Testis (tissue), 3 donors: ENCODE results near the gene CDK10. TPM values are rescaled to one million over a fixed set of nuclear protein-coding genes. Genes with fewer than 3 reads are reported as not detected.
A peak's percentile ranks its signal among the peaks of the same experiment; 100 is the strongest.

Experiments used
- DNase-seq: peaks from one replicate; pipeline ENCODE4 v3.0.0-alpha.2; 2019
- H3K27ac ChIP-seq, 2 donors: fragments of 200-600 bp; sonication (generic); one replicate each; pipeline ENCODE4 v1.5.1; 2019
- H3K27me3 ChIP-seq: fragments of 200-600 bp; sonication (generic); one replicate; pipeline ENCODE4 v1.5.1; 2019
- H3K36me3 ChIP-seq: fragments of 200-600 bp; sonication (generic); one replicate; pipeline ENCODE4 v1.5.1; 2017; ENCODE audit warnings: low read depth; ENCODE audit errors: missing control alignments
- H3K4me1 ChIP-seq: fragments of 200-600 bp; sonication (generic); one replicate; pipeline ENCODE4 v1.5.1; 2019
- H3K4me3 ChIP-seq, 2 donors: fragments of 200-600 bp; sonication (generic); one replicate each; pipeline ENCODE4 v1.5.1; 2017 to 2019
- H3K9me3 ChIP-seq: fragments of 200-600 bp; sonication (generic); one replicate; pipeline ENCODE4 v1.5.1; 2017
- CTCF ChIP-seq, 3 experiments: fragments of 450-650 bp in 2 of 3; fragments of 200-600 bp in 1 of 3; sonication (generic) in 1 of 3; IDR thresholded peaks; one replicate each; pipeline ENCODE4 v1.5.1; 2016 to 2019; ENCODE audit warnings: antibody characterized with exemption in 3 of 3, mild to moderate bottlenecking in 2 of 3, moderate library complexity in 1 of 3
- POLR2A ChIP-seq: fragments of 450-650 bp; IDR thresholded peaks from one replicate; pipeline ENCODE4 v1.6.1; 2017; ENCODE audit warnings: antibody characterized with exemption, mild to moderate bottlenecking, moderate library complexity
- WGBS, 2 donors: methylation state at CpG; one replicate each; pipeline ENCODE4 v1.1.5; 2018; 5-methylcytosine and 5-hydroxymethylcytosine counted together
- intact Hi-C: fragments of 100-400 bp; cut with DNase I; formaldehyde crosslinking; loops from one replicate; pipeline ENCODE4 v1.15.1; 2023; ENCODE audit warnings: low total_unique reads
- polyA plus RNA-seq: library from polyadenylated mRNA; stranded (reverse); fragments of 350-450 nt; fragmentation: Illumina TruSeq; extraction: RNeasy Lipid Tissue Mini Kit (QIAGEN cat#74804); gene quantifications from one replicate; pipeline ENCODE4 v1.2.3, GENCODE V29; 2014; ENCODE audit warnings: low read depth, low replicate concordance; ENCODE audit not compliant: insufficient read depth
- total RNA-seq, 2 donors: library from RNA; depleted of rRNA; stranded (reverse); fragments of >200 nt; gene quantifications; one replicate each; pipeline ENCODE4 v1.2.3, GENCODE V29; 2016

Gene CDK10
- total and polyA plus RNA-seq, 3 donors from 2014 or later, result 68.0 to 88.3 (median 77.1) TPM

GRCh38 chr16:89651584-89651983 lies 34.9 kb upstream of the CDK10 start:
- H3K4me3 ChIP-seq, result no peak overlapping the region
- no peak for DNase-seq
- no peaks in the 10 kb centered on the region for H3K36me3 ChIP-seq
- intact Hi-C loops, result no loop called here
- TF ChIP-seq POLR2A, result no peak
- WGBS, 2 donors, result 94 to 96% methylated on average over 12 to 15 of the region's 15 CpGs
- no peaks in the 10 kb centered on the region for H3K9me3 ChIP-seq
- H3K27ac ChIP-seq, result no peak overlapping the region
- no peaks in the 10 kb centered on the region for H3K27me3 ChIP-seq
- H3K4me1 ChIP-seq, result peaks cover 3% of the 10 kb centered on the region

GRCh38 chr16:89653656-89654295 lies 32.7 kb upstream of the CDK10 start:
- H3K9me3 ChIP-seq, result no peaks in the 10 kb centered on the region
- no peaks in the 10 kb centered on the region for H3K27me3 ChIP-seq
- intact Hi-C loops, result no loop called here
- peaks cover 13% of the 10 kb centered on the region for H3K4me1 ChIP-seq
- DNase-seq, result no peak
- TF ChIP-seq POLR2A (no peak), CTCF (IDR thresholded peaks at IDR 0.05) (no peak)
- H3K27ac ChIP-seq, result no peak overlapping the region
- WGBS, 2 donors, result 91 to 95% methylated on average over 10 of the region's 10 CpGs
- H3K4me3 ChIP-seq, result no peak overlapping the region
- H3K36me3 ChIP-seq, result no peaks in the 10 kb centered on the region

GRCh38 chr16:89655062-89655643 lies 31.3 kb upstream of the CDK10 start:
- no peak overlapping the region for H3K27ac ChIP-seq
- intact Hi-C loops, result no loop called here
- H3K4me3 ChIP-seq, result no peak overlapping the region
- H3K4me1 ChIP-seq, result peaks cover 13% of the 10 kb centered on the region
- no peak for DNase-seq
- WGBS, 2 donors, result 80 to 81% methylated on average over 10 of the region's 10 CpGs
- H3K36me3 ChIP-seq, result no peaks in the 10 kb centered on the region
- TF ChIP-seq CTCF (IDR thresholded peaks at IDR 0.05), result no peak
- TF ChIP-seq POLR2A, result no peak
- H3K27me3 ChIP-seq, result no peaks in the 10 kb centered on the region
- no peaks in the 10 kb centered on the region for H3K9me3 ChIP-seq

GRCh38 chr16:89656435-89657121 lies 29.9 kb upstream of the CDK10 start:
- no peaks in the 10 kb centered on the region for H3K36me3 ChIP-seq
- H3K27me3 ChIP-seq, result no peaks in the 10 kb centered on the region
- peak overlapping the region; percentile 10 to 67 for H3K27ac ChIP-seq
- peak overlapping the region; percentile 94 to 98 for H3K4me3 ChIP-seq
- TF ChIP-seq POLR2A (no peak), CTCF (IDR thresholded peaks at IDR 0.05) (no peak)
- H3K4me1 ChIP-seq, result peaks cover 13% of the 10 kb centered on the region
- no peak for DNase-seq
- WGBS, 2 donors, result 15 to 26% methylated on average over 26 to 32 of the region's 32 CpGs
- H3K9me3 ChIP-seq, result no peaks in the 10 kb centered on the region
- intact Hi-C loops, result no loop called here

GRCh38 chr16:89657442-89658220 lies 28.9 kb upstream of the CDK10 start, which contains the start of the genes CHMP1A and SPATA33:
Gene CHMP1A, minus strand, starts transcription at chr16:89657708. Its CDS starts 120 bp downstream, at chr16:89657588.
Gene SPATA33, plus strand, starts transcription at chr16:89657836. Its CDS starts 76 bp downstream, at chr16:89657912.
- Histone ChIP-seq H3K4me3 (peak within 1 kb of the TSS; percentile 94 to 98), H3K9me3 (no peaks in the 10 kb centered on the region), H3K27ac (peak within 1 kb of the TSS; percentile 67 to 71), H3K4me1 (peaks cover 13% of the 10 kb centered on the region), H3K36me3 (no peaks in the 10 kb centered on the region), H3K27me3 (no peaks in the 10 kb centered on the region)
- intact Hi-C loops, result no loop called here
- peak; percentile 90 for DNase-seq
- 0 to 1% methylated on average over 3 to 73 of the region's 99 CpGs for WGBS, 2 donors
- TF ChIP-seq POLR2A (no peak), CTCF (IDR thresholded peaks at IDR 0.05) (no peak)
